GM19452 (cell line): ENCODE results near the gene ADARB2.
"Not testable (repeated sequence)": the region's sequence is repeated elsewhere in the genome, so short reads cannot be mapped to it uniquely, and the experiment has no call there.

Experiments
- ATAC-seq: cut with Tn5 transposase; IDR thresholded peaks from one replicate; pipeline ENCODE4 v1.9.1; 2021; ENCODE audit not compliant: unreplicated experiment

ADARB2 gene

GRCh38 chr10:1362589-1363445 lies 374.5 kb downstream of the ADARB2 start:
- no peak for ATAC-seq

- no peak for ATAC-seq
Measured at GRCh38 chr10:1361411-1362105, 375.8 kb downstream of the ADARB2 start.

GRCh38 chr10:1360558-1361164 lies 376.7 kb downstream of the ADARB2 start:
- no peak for ATAC-seq

GRCh38 chr10:1360011-1360557 lies 377.2 kb downstream of the ADARB2 start:
- no peak for ATAC-seq

- no peak for ATAC-seq
Measured at GRCh38 chr10:1359626-1359955, 377.7 kb downstream of the ADARB2 start.

GRCh38 chr10:1358860-1359625 lies 378.3 kb downstream of the ADARB2 start:
- ATAC-seq = no peak

- ATAC-seq = no peak
Measured at GRCh38 chr10:1358147-1358546, 379.2 kb downstream of the ADARB2 start.

- no peak for ATAC-seq
Measured at GRCh38 chr10:1356349-1356748, 381.0 kb downstream of the ADARB2 start.

GRCh38 chr10:1354809-1355710 lies 382.3 kb downstream of the ADARB2 start:
- ATAC-seq = no peak

- not testable (repeated sequence) for ATAC-seq
Measured at GRCh38 chr10:1352296-1352695, 385.0 kb downstream of the ADARB2 start.

- no peak for ATAC-seq
Measured at GRCh38 chr10:1348773-1349050, 388.6 kb downstream of the ADARB2 start.

GRCh38 chr10:1347962-1348772 lies 389.2 kb downstream of the ADARB2 start:
- no peak for ATAC-seq

GRCh38 chr10:1347525-1347924 lies 389.8 kb downstream of the ADARB2 start:
- ATAC-seq = no peak

GRCh38 chr10:1346201-1346600 lies 391.1 kb downstream of the ADARB2 start:
- no peak for ATAC-seq

- ATAC-seq = no peak
Measured at GRCh38 chr10:1345368-1345767, 392.0 kb downstream of the ADARB2 start.

GRCh38 chr10:1344846-1345245 lies 392.5 kb downstream of the ADARB2 start:
- ATAC-seq = no peak

GRCh38 chr10:1344408-1344807 lies 392.9 kb downstream of the ADARB2 start:
- ATAC-seq = no peak

- no peak for ATAC-seq
Measured at GRCh38 chr10:1343176-1343575, 394.1 kb downstream of the ADARB2 start.

- not testable (repeated sequence) for ATAC-seq
Measured at GRCh38 chr10:1341052-1341451, 396.3 kb downstream of the ADARB2 start.
